22Rv1 (cell line): Measurements from ENCODE around the gene NMRAL1.

Experiments
- CTCF ChIP-seq: fragments of 450-650 bp; IDR thresholded peaks from 2 replicates; pipeline ENCODE4 v1.5.1; 2017; ENCODE audit warnings: mild to moderate bottlenecking
- ZFX ChIP-seq: fragments of 450-650 bp; IDR thresholded peaks from 2 replicates; pipeline ENCODE4 v1.6.1; 2017; ENCODE audit warnings: antibody characterized with exemption, borderline replicate concordance

- TF ChIP-seq CTCF (no peak), ZFX (no peak)
Measured at GRCh38 chr16:4513881-4514280, 39.5 kb upstream of the NMRAL1 start.
